ENCODE measurements around the gene JAKMIP3. TPM values are rescaled to one million over a fixed set of nuclear protein-coding genes. Genes with fewer than 3 reads are reported as not detected.

Gene JAKMIP3
- total RNA-seq, 1 donor from 2014 or later = 0.44 TPM

- Mint-ChIP-seq H3K36me3 (ENCODE audit: unreplicated experiment) (no peaks in the 10 kb centered on the region), H3K27ac (ENCODE audit: unreplicated experiment) (no peak overlapping the region), H3K27me3 (ENCODE audit: unreplicated experiment) (peaks cover 2% of the 10 kb centered on the region), H3K4me3 (ENCODE audit: unreplicated experiment) (no peak overlapping the region), H3K9me3 (ENCODE audit: unreplicated experiment) (no peaks in the 10 kb centered on the region), H3K4me1 (ENCODE audit: low read depth, unreplicated experiment) (peaks cover 2% of the 10 kb centered on the region)
- DNase-seq = no peak
- TF ChIP-seq CTCF (IDR thresholded peaks at IDR 0.05; ENCODE audit: partially characterized antibody, unreplicated experiment) = no peak
These were observed 44.4 kb downstream of the JAKMIP3 start for GRCh38 chr10:132110111-132110521.

GRCh38 chr10:132110713-132111112 lies 45.0 kb downstream of the JAKMIP3 start:
- H3K4me3 Mint-ChIP-seq (ENCODE audit: unreplicated experiment) = no peak overlapping the region
- H3K4me1 Mint-ChIP-seq (ENCODE audit: low read depth, unreplicated experiment) = peaks cover 2% of the 10 kb centered on the region
- DNase-seq = no peak
- H3K9me3 Mint-ChIP-seq (ENCODE audit: unreplicated experiment) = no peaks in the 10 kb centered on the region
- H3K36me3 Mint-ChIP-seq (ENCODE audit: unreplicated experiment) = no peaks in the 10 kb centered on the region
- no peak overlapping the region for H3K27ac Mint-ChIP-seq (ENCODE audit: unreplicated experiment)
- no peak for TF ChIP-seq CTCF (IDR thresholded peaks at IDR 0.05; ENCODE audit: partially characterized antibody, unreplicated experiment)
- H3K27me3 Mint-ChIP-seq (ENCODE audit: unreplicated experiment) = peaks cover 2% of the 10 kb centered on the region

GRCh38 chr10:132111121-132111731 lies 45.5 kb downstream of the JAKMIP3 start:
- Mint-ChIP-seq H3K27me3 (ENCODE audit: unreplicated experiment) (peaks cover 2% of the 10 kb centered on the region), H3K27ac (ENCODE audit: unreplicated experiment) (no peak overlapping the region), H3K9me3 (ENCODE audit: unreplicated experiment) (no peaks in the 10 kb centered on the region), H3K4me3 (ENCODE audit: unreplicated experiment) (no peak overlapping the region), H3K36me3 (ENCODE audit: unreplicated experiment) (no peaks in the 10 kb centered on the region), H3K4me1 (ENCODE audit: low read depth, unreplicated experiment) (peaks cover 2% of the 10 kb centered on the region)
- TF ChIP-seq CTCF (IDR thresholded peaks at IDR 0.05; ENCODE audit: partially characterized antibody, unreplicated experiment) = no peak
- DNase-seq = no peak

- Mint-ChIP-seq H3K9me3 (ENCODE audit: unreplicated experiment) (no peaks in the 10 kb centered on the region), H3K4me3 (ENCODE audit: unreplicated experiment) (no peak overlapping the region), H3K4me1 (ENCODE audit: low read depth, unreplicated experiment) (peaks cover 2% of the 10 kb centered on the region), H3K27ac (ENCODE audit: unreplicated experiment) (no peak overlapping the region), H3K27me3 (ENCODE audit: unreplicated experiment) (peaks cover 3% of the 10 kb centered on the region), H3K36me3 (ENCODE audit: unreplicated experiment) (no peaks in the 10 kb centered on the region)
- DNase-seq = no peak
- no peak for TF ChIP-seq CTCF (IDR thresholded peaks at IDR 0.05; ENCODE audit: partially characterized antibody, unreplicated experiment)
These were observed 46.2 kb downstream of the JAKMIP3 start for GRCh38 chr10:132111871-132112341.

GRCh38 chr10:132112611-132113010 lies 46.9 kb downstream of the JAKMIP3 start:
- Mint-ChIP-seq H3K9me3 (ENCODE audit: unreplicated experiment) (no peaks in the 10 kb centered on the region), H3K27me3 (ENCODE audit: unreplicated experiment) (peaks cover 6% of the 10 kb centered on the region), H3K36me3 (ENCODE audit: unreplicated experiment) (no peaks in the 10 kb centered on the region), H3K4me1 (ENCODE audit: low read depth, unreplicated experiment) (peaks cover 2% of the 10 kb centered on the region), H3K4me3 (ENCODE audit: unreplicated experiment) (no peak overlapping the region), H3K27ac (ENCODE audit: unreplicated experiment) (no peak overlapping the region)
- DNase-seq = no peak
- TF ChIP-seq CTCF (IDR thresholded peaks at IDR 0.05; ENCODE audit: partially characterized antibody, unreplicated experiment) = no peak
